Neural cell (in vitro differentiated cells): ENCODE results near the gene PF4V1. TPM values are rescaled to one million over a fixed set of nuclear protein-coding genes. Genes with fewer than 3 reads are reported as not detected.

Source experiments
- H2AFZ ChIP-seq: fragments of 200-600, 300-800 bp; sonication (generic), shearing (Covaris generic); 2 replicates; pipeline ENCODE4 v1.6.0; 2014; ENCODE audit warnings: low read depth, mild to moderate bottlenecking, antibody characterized with exemption, low read length, moderate library complexity
- H3F3A ChIP-seq: fragments of 200-600 bp; shearing (Covaris generic); 2 replicates; pipeline ENCODE4 v1.6.1; 2016; ENCODE audit warnings: mild to moderate bottlenecking, moderate library complexity, mixed read lengths, antibody characterized with exemption, low read length; ENCODE audit not compliant: insufficient read depth, poor library complexity, severe bottlenecking
- H3K27ac ChIP-seq: fragments of 200-600, 300-800 bp; sonication (generic), shearing (Covaris generic); 2 replicates; pipeline ENCODE4 v1.5.1; 2014; ENCODE audit warnings: mild to moderate bottlenecking, low read length, moderate library complexity
- H3K27me3 ChIP-seq: fragments of 300-800, 200-600 bp; sonication (generic), shearing (Covaris generic); 2 replicates; pipeline ENCODE4 v1.6.0; 2014; ENCODE audit warnings: mild to moderate bottlenecking, low read depth, low read length, moderate library complexity; ENCODE audit not compliant: insufficient read depth
- H3K36me3 ChIP-seq: fragments of 300-800, 200-600 bp; sonication (generic), shearing (Covaris generic); 2 replicates; pipeline ENCODE4 v1.5.1; 2014; ENCODE audit warnings: mild to moderate bottlenecking, antibody characterized with exemption, low read length, moderate library complexity; ENCODE audit not compliant: insufficient read depth
- H3K4me2 ChIP-seq: fragments of 300-800, 200-600 bp; sonication (generic), shearing (Covaris generic); 2 replicates; pipeline ENCODE4 v1.6.0; 2014; ENCODE audit warnings: mild to moderate bottlenecking, low read length
- H3K4me3 ChIP-seq: fragments of 300-800, 200-600 bp; sonication (generic), shearing (Covaris generic); 2 replicates; pipeline ENCODE4 v1.5.1; 2014; ENCODE audit warnings: mild to moderate bottlenecking, low read length, moderate library complexity
- H3K79me2 ChIP-seq: fragments of 200-600 bp; shearing (Covaris generic); replicated peaks from 2 replicates; pipeline ENCODE4 v1.6.0; 2014; ENCODE audit warnings: mild to moderate bottlenecking, low read length, moderate library complexity; ENCODE audit not compliant: insufficient read depth
- H3K9ac ChIP-seq: fragments of 300-800, 200-600 bp; sonication (generic), shearing (Covaris generic); 2 replicates; pipeline ENCODE4 v1.6.1; 2016; ENCODE audit warnings: mild to moderate bottlenecking, low read length, mixed read lengths
- H3K9me2 ChIP-seq: fragments of 200-600 bp; shearing (Covaris generic); 2 replicates; pipeline ENCODE4 v1.6.1; 2016; ENCODE audit warnings: mild to moderate bottlenecking, low read length, mixed read lengths; ENCODE audit not compliant: insufficient read depth
- H3K9me3 ChIP-seq: fragments of 200-600, 300-800 bp; sonication (generic), shearing (Covaris generic); 2 replicates; pipeline ENCODE4 v1.6.1; 2016; ENCODE audit warnings: mild to moderate bottlenecking, mixed run types, low read length, moderate library complexity, mixed read lengths
- H4K20me1 ChIP-seq: fragments of 200-600 bp; shearing (Covaris generic); 2 replicates; pipeline ENCODE4 v1.6.1; 2016; ENCODE audit warnings: mild to moderate bottlenecking, mixed run types; ENCODE audit not compliant: insufficient read depth
- EP300 ChIP-seq: fragments of 450-650 bp; conservative IDR thresholded peaks from 2 replicates; pipeline ENCODE4 v1.6.1; 2014; ENCODE audit warnings: antibody characterized with exemption, mild to moderate bottlenecking, moderate library complexity; ENCODE audit not compliant: poor library complexity, severe bottlenecking
- EZH2 ChIP-seq: fragments of 200-600, 300-800 bp; shearing (Covaris generic), sonication (generic); IDR thresholded peaks from 2 replicates; pipeline ENCODE4 v1.6.1; 2014; ENCODE audit warnings: antibody characterized with exemption, low read length, borderline replicate concordance, mild to moderate bottlenecking; ENCODE audit not compliant: insufficient read depth, poor library complexity, severe bottlenecking
- MXI1 ChIP-seq: fragments of 450-650 bp; conservative IDR thresholded peaks from 2 replicates; pipeline ENCODE4 v1.6.1; 2014; ENCODE audit warnings: antibody characterized with exemption, mild to moderate bottlenecking; ENCODE audit not compliant: poor library complexity, severe bottlenecking
- POLR2AphosphoS5 ChIP-seq: IDR thresholded peaks from 2 replicates; pipeline ENCODE4 v1.6.1; 2012
- RAD21 ChIP-seq: fragments of 450-650 bp; conservative IDR thresholded peaks from 2 replicates; pipeline ENCODE4 v1.6.1; 2014; ENCODE audit warnings: antibody characterized with exemption, mild to moderate bottlenecking, moderate library complexity
- SMC3 ChIP-seq: fragments of 450-650 bp; conservative IDR thresholded peaks from 2 replicates; pipeline ENCODE4 v1.6.1; 2014; ENCODE audit warnings: antibody characterized with exemption, mild to moderate bottlenecking, moderate library complexity; ENCODE audit not compliant: poor library complexity
- TAF1 ChIP-seq: IDR thresholded peaks from 2 replicates; pipeline ENCODE4 v1.6.1; 2012; ENCODE audit warnings: low read depth
- polyA plus RNA-seq: library from polyadenylated mRNA; depleted of rRNA; stranded (reverse); fragments of >200 nt; gene quantifications from 2 replicates; pipeline ENCODE4 v1.2.3, GENCODE V29; 2014
- TF ChIP-seq, protein P1 (sequence below): fragments of 450-650 bp; IDR thresholded peaks from 2 replicates; pipeline ENCODE4 v1.5.1; 2014; ENCODE audit warnings: antibody characterized with exemption, mild to moderate bottlenecking, moderate library complexity; ENCODE audit not compliant: poor library complexity, severe bottlenecking
- TF ChIP-seq, protein P2 (sequence below): IDR thresholded peaks from 2 replicates; pipeline ENCODE4 v1.6.1; 2012; ENCODE audit warnings: borderline replicate concordance

The PF4V1 gene
- polyA plus RNA-seq, 1 donor from 2014 or later: not detected

DNA sequence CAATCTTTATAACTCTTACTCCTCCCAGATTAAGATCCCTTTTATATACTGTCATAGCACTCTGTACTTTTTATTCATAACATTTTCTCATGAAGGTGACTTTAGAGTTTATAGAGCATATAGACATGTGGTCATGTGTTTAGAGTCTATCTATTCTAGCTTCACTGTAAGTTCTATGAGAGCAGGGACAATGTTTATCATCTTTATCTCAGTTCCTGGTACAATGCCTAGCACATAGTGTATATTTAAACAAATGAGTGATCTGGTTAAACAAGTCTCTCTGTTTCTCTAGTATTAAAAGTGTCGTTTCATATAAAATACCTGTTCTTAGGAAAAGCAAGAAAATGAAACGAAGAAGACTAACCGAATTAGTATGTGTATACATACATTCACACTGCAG lies 13.4 kb upstream of the PF4V1 start:
- Histone ChIP-seq H3K9me3 (no peaks in the 10 kb centered on the region), H3K4me3 (no peak overlapping the region), H3F3A (no peaks in the 10 kb centered on the region), H4K20me1 (no peaks in the 10 kb centered on the region), H3K4me2 (no peak overlapping the region), H3K27ac (no peak overlapping the region), H3K36me3 (no peaks in the 10 kb centered on the region), H2AFZ (no peak overlapping the region), H3K27me3 (peaks cover 17% of the 10 kb centered on the region), H3K9ac (no peak overlapping the region), H3K9me2 (no peaks in the 10 kb centered on the region), H3K79me2 (no peaks in the 10 kb centered on the region)
- no peak for TF ChIP-seq TAF1
- TF ChIP-seq, protein P1, sequence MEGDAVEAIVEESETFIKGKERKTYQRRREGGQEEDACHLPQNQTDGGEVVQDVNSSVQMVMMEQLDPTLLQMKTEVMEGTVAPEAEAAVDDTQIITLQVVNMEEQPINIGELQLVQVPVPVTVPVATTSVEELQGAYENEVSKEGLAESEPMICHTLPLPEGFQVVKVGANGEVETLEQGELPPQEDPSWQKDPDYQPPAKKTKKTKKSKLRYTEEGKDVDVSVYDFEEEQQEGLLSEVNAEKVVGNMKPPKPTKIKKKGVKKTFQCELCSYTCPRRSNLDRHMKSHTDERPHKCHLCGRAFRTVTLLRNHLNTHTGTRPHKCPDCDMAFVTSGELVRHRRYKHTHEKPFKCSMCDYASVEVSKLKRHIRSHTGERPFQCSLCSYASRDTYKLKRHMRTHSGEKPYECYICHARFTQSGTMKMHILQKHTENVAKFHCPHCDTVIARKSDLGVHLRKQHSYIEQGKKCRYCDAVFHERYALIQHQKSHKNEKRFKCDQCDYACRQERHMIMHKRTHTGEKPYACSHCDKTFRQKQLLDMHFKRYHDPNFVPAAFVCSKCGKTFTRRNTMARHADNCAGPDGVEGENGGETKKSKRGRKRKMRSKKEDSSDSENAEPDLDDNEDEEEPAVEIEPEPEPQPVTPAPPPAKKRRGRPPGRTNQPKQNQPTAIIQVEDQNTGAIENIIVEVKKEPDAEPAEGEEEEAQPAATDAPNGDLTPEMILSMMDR: no peak
- no peak for TF ChIP-seq EZH2
- TF ChIP-seq SMC3: no peak
- TF ChIP-seq, protein P2, sequence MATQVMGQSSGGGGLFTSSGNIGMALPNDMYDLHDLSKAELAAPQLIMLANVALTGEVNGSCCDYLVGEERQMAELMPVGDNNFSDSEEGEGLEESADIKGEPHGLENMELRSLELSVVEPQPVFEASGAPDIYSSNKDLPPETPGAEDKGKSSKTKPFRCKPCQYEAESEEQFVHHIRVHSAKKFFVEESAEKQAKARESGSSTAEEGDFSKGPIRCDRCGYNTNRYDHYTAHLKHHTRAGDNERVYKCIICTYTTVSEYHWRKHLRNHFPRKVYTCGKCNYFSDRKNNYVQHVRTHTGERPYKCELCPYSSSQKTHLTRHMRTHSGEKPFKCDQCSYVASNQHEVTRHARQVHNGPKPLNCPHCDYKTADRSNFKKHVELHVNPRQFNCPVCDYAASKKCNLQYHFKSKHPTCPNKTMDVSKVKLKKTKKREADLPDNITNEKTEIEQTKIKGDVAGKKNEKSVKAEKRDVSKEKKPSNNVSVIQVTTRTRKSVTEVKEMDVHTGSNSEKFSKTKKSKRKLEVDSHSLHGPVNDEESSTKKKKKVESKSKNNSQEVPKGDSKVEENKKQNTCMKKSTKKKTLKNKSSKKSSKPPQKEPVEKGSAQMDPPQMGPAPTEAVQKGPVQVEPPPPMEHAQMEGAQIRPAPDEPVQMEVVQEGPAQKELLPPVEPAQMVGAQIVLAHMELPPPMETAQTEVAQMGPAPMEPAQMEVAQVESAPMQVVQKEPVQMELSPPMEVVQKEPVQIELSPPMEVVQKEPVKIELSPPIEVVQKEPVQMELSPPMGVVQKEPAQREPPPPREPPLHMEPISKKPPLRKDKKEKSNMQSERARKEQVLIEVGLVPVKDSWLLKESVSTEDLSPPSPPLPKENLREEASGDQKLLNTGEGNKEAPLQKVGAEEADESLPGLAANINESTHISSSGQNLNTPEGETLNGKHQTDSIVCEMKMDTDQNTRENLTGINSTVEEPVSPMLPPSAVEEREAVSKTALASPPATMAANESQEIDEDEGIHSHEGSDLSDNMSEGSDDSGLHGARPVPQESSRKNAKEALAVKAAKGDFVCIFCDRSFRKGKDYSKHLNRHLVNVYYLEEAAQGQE: no peak
- TF ChIP-seq EP300: no peak
- TF ChIP-seq RAD21: no peak
- TF ChIP-seq POLR2AphosphoS5: no peak
- no peak for TF ChIP-seq MXI1

DNA sequence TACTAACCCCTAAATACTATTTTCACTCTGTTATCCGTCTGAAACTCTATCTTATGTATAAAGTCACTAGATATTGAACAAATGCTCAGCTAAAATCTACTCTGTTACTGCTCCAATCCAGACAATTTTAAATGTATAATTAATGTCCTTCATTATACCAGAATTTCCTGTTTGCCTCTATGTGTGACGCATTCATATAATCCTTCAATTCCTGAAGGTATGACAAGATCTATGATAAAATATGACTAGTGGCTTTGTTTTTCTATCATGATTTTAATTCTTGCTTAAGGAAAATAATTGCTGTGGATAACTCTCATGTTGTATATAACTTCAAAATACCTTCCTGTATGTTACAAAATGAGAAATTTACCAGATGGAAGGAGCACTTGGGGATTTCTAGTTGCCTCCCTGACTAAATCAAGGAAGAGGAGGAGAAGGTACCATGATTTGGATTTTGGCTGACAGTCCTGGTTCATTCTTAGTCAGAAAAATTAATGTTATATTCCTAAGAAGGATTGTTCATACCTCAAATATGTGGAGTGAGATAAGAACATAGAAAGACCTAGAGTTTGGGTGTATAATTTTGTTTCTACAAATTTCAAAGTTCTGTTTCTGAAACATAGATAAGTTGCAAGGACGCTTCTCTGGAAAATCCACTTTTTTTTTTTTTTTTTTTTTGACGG lies 11.7 kb upstream of the PF4V1 start:
- H3K4me2 ChIP-seq: no peak overlapping the region
- TF ChIP-seq TAF1 (no peak), EP300 (no peak), MXI1 (no peak), POLR2AphosphoS5 (no peak), RAD21 (no peak), SMC3 (no peak), EZH2 (no peak)
- TF ChIP-seq, protein P1: no peak
- TF ChIP-seq, protein P2: no peak

More for the DNA sequence above, 11.7 kb upstream of the PF4V1 start:
- Histone ChIP-seq H3F3A (no peaks in the 10 kb centered on the region), H3K27ac (no peak overlapping the region), H4K20me1 (no peaks in the 10 kb centered on the region), H3K4me3 (no peak overlapping the region), H2AFZ (no peak overlapping the region), H3K9me3 (no peaks in the 10 kb centered on the region), H3K79me2 (no peaks in the 10 kb centered on the region), H3K9ac (no peak overlapping the region), H3K36me3 (no peaks in the 10 kb centered on the region), H3K9me2 (no peaks in the 10 kb centered on the region), H3K27me3 (peaks cover 14% of the 10 kb centered on the region)
